ENCODE measurements around the gene MAP2K2.

DNA sequence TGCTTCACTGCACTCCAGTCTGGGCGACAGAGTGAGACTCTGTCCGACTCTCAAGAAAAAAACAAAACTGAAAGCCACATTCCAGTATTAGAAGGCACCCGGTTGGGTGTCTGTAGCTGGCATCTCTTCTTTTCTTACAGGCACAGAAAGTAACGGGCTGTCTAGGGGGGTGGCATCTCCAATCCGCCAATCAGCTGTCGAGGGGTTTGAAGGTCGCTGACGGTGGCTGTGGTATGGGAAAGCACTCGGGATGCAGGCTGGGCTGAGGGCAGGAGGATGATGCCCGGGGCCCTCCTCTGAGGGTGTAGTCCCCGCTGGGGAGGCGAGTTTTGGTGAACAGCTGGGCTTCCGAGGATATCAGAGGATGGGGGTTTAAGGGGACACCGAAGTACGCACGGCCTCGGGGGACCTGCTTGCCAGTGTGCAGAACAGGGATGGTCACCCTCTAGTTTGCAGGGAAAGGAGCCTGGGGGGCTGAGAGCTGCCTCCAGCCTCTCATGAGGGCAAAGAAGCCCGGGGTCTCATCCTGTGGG lies 30.2 kb downstream of the MAP2K2 start:
- TF ChIP-seq, protein P1, sequence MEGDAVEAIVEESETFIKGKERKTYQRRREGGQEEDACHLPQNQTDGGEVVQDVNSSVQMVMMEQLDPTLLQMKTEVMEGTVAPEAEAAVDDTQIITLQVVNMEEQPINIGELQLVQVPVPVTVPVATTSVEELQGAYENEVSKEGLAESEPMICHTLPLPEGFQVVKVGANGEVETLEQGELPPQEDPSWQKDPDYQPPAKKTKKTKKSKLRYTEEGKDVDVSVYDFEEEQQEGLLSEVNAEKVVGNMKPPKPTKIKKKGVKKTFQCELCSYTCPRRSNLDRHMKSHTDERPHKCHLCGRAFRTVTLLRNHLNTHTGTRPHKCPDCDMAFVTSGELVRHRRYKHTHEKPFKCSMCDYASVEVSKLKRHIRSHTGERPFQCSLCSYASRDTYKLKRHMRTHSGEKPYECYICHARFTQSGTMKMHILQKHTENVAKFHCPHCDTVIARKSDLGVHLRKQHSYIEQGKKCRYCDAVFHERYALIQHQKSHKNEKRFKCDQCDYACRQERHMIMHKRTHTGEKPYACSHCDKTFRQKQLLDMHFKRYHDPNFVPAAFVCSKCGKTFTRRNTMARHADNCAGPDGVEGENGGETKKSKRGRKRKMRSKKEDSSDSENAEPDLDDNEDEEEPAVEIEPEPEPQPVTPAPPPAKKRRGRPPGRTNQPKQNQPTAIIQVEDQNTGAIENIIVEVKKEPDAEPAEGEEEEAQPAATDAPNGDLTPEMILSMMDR (IDR thresholded peaks at IDR 0.05), result no peak
- TF ChIP-seq POLR2AphosphoS5 (IDR thresholded peaks at IDR 0.05), result no peak
- TF ChIP-seq POLR2A (IDR thresholded peaks at IDR 0.05), result no peak
